ENCODE results near the gene ACP7. TPM values are rescaled to one million over a fixed set of nuclear protein-coding genes. Genes with fewer than 3 reads are reported as not detected.

ACP7 gene
- total and polyA plus RNA-seq, 2 experiments from 2014 or later, result 0.30 TPM; not detected in 1

DNA sequence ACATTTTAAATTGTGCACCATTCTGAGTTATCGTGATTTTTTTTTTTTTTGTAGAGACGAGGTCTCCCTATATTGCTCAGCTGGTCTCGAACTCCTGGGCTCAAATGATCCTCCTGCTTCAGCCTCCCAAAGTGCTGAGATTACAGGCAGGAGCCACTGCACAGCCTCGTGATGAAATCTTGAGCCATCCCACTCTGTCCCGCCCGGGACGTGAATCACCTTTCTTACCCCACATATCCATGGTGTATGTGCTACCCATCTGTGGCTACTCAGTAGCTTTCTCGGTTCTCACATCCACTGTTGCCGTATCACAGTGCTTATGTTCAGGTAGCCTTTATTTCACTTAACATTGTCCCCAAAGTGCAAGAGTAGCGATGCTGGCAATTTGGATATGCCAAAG, 67.9 kb downstream of the ACP7 start:
- Histone ChIP-seq H3K27me3 (replicated peaks; ENCODE audit: insufficient read depth) (no peaks in the 10 kb centered on the region), H3K4me2 (ENCODE audit: unreplicated experiment) (no peak overlapping the region), H3K9me2 (ENCODE audit: insufficient read depth) (no peaks in the 10 kb centered on the region), H3K4me1 (ENCODE audit: insufficient read depth) (peaks cover 5% of the 10 kb centered on the region; the same call in 1 of the 2 replicates), H3K36me3 (ENCODE audit: low read depth) (no peaks in the 10 kb centered on the region), H3K27ac (no peak overlapping the region), H2AFZ (no peak overlapping the region), H3K9me3 (ENCODE audit: low read depth) (no peaks in the 10 kb centered on the region), H3K9ac (no peak overlapping the region), H3F3A (ENCODE audit: insufficient read depth) (no peaks in the 10 kb centered on the region), H3K79me2 (ENCODE audit: insufficient read depth) (peaks cover 87% of the 10 kb centered on the region), H3K4me3 (no peak overlapping the region), H4K20me1 (ENCODE audit: insufficient read depth) (no peaks in the 10 kb centered on the region; the same call in 1 of the 2 replicates)
- 74 to 78% methylated on average over 10 of the region's 10 CpGs for WGBS, 2 experiments (ENCODE audit: low coverage in 1 of 2, low lambda C conversion rate in 2 of 2, missing lambda C conversion rate in 2 of 2)
- peak; percentile 23 for DNase-seq
- in situ Hi-C loops (cut with MboI), result no loop called here
- TF ChIP-seq EZH2 (IDR thresholded peaks at IDR 0.05; ENCODE audit: insufficient read depth, poor library complexity, severe bottlenecking) (no peak), EZH2phosphoT487 (IDR thresholded peaks at IDR 0.05; ENCODE audit: insufficient read depth, low read depth) (no peak)

DNA sequence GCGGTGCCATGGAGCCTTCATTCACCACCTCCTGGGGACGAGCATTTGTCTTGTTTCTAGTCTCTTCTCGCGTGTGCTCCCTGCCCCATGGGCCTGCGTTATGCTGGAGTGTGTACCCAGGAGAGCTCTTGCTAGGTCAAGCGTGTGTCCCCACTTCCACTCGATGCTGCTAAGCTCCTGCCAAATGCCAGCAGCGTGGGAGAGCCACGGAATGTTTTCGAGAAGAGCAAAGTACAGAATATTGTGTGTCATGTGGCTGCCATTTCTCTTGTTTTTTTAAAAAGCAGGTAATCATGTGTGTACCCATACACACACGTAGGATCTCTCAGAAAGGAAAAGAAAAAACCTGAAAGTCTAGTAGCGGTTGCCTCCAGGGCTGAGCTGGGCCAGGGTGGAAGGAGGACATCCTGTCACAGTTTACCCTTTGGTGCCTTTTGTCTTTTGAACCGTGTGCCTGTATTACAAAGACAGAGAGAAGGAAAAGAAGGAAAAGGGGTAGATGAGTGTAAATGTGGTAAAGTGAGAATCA, 70.0 kb downstream of the ACP7 start:
- no peaks in the 10 kb centered on the region for H3K9me2 ChIP-seq (ENCODE audit: insufficient read depth)
- no peaks in the 10 kb centered on the region for H3K27me3 ChIP-seq (replicated peaks; ENCODE audit: insufficient read depth)
- no peak overlapping the region for H3K4me2 ChIP-seq (ENCODE audit: unreplicated experiment)
- no peak overlapping the region for H3K27ac ChIP-seq
- H3K9me3 ChIP-seq (ENCODE audit: low read depth), result no peaks in the 10 kb centered on the region
- no peak overlapping the region for H3K9ac ChIP-seq
- no peaks in the 10 kb centered on the region for H3F3A ChIP-seq (ENCODE audit: insufficient read depth)
- no peak overlapping the region for H2AFZ ChIP-seq
- 80 to 84% methylated on average over 13 of the region's 13 CpGs for WGBS, 2 experiments (ENCODE audit: low coverage in 1 of 2, low lambda C conversion rate in 2 of 2, missing lambda C conversion rate in 2 of 2)
- no peaks in the 10 kb centered on the region for H3K36me3 ChIP-seq (ENCODE audit: low read depth)
- TF ChIP-seq EZH2phosphoT487 (IDR thresholded peaks at IDR 0.05; ENCODE audit: insufficient read depth, low read depth) (no peak), EZH2 (IDR thresholded peaks at IDR 0.05; ENCODE audit: insufficient read depth, poor library complexity, severe bottlenecking) (no peak)
- H4K20me1 ChIP-seq (ENCODE audit: insufficient read depth), result no peaks in the 10 kb centered on the region
- H3K4me1 ChIP-seq (ENCODE audit: insufficient read depth), result peaks cover 5% of the 10 kb centered on the region; the same call in 1 of the 2 replicates
- no peak for DNase-seq
- no peak overlapping the region for H3K4me3 ChIP-seq
- in situ Hi-C loops (cut with MboI), result no loop called here
- H3K79me2 ChIP-seq (ENCODE audit: insufficient read depth), result peaks cover 88% of the 10 kb centered on the region

GRCh38 chr19:39154629-39155100, 70.5 kb downstream of the ACP7 start:
- 81 to 82% methylated on average over 10 to 11 of the region's 11 CpGs for WGBS, 2 experiments (ENCODE audit: low coverage in 1 of 2, low lambda C conversion rate in 2 of 2, missing lambda C conversion rate in 2 of 2)
- TF ChIP-seq EZH2phosphoT487 (IDR thresholded peaks at IDR 0.05; ENCODE audit: insufficient read depth, low read depth), result no peak
- no peak for TF ChIP-seq EZH2 (IDR thresholded peaks at IDR 0.05; ENCODE audit: insufficient read depth, poor library complexity, severe bottlenecking)

GRCh38 chr19:39155114-39155700, 71.0 kb downstream of the ACP7 start:
- H3K9me3 ChIP-seq (ENCODE audit: low read depth), result no peaks in the 10 kb centered on the region
- peaks cover 5% of the 10 kb centered on the region; the same call in 1 of the 2 replicates for H3K4me1 ChIP-seq (ENCODE audit: insufficient read depth)
- TF ChIP-seq EZH2 (IDR thresholded peaks at IDR 0.05; ENCODE audit: insufficient read depth, poor library complexity, severe bottlenecking), result no peak
- TF ChIP-seq EZH2phosphoT487 (IDR thresholded peaks at IDR 0.05; ENCODE audit: insufficient read depth, low read depth), result no peak
- no peak overlapping the region for H2AFZ ChIP-seq
- peaks cover 3% of the 10 kb centered on the region; the same call in 1 of the 2 replicates for H4K20me1 ChIP-seq (ENCODE audit: insufficient read depth)
- H3K4me3 ChIP-seq, result no peak overlapping the region
- H3K9ac ChIP-seq, result no peak overlapping the region
- no peak for DNase-seq
- no peaks in the 10 kb centered on the region for H3K9me2 ChIP-seq (ENCODE audit: insufficient read depth)
- H3K27me3 ChIP-seq (replicated peaks; ENCODE audit: insufficient read depth), result no peaks in the 10 kb centered on the region
- H3F3A ChIP-seq (ENCODE audit: insufficient read depth), result no peaks in the 10 kb centered on the region
- H3K4me2 ChIP-seq (ENCODE audit: unreplicated experiment), result no peak overlapping the region
- H3K36me3 ChIP-seq (ENCODE audit: low read depth), result no peaks in the 10 kb centered on the region
- peaks cover 88% of the 10 kb centered on the region for H3K79me2 ChIP-seq (ENCODE audit: insufficient read depth)
- 86 to 91% methylated on average over 9 to 11 of the region's 11 CpGs for WGBS, 2 experiments (ENCODE audit: low coverage in 1 of 2, low lambda C conversion rate in 2 of 2, missing lambda C conversion rate in 2 of 2)
- in situ Hi-C loops (cut with MboI), result no loop called here
- no peak overlapping the region for H3K27ac ChIP-seq

More at GRCh38 chr19:39154629-39155100, 70.5 kb downstream of the ACP7 start:
- Histone ChIP-seq H2AFZ (no peak overlapping the region), H3K27ac (no peak overlapping the region), H3K9me3 (ENCODE audit: low read depth) (no peaks in the 10 kb centered on the region), H3K4me3 (no peak overlapping the region), H3K79me2 (ENCODE audit: insufficient read depth) (peaks cover 88% of the 10 kb centered on the region), H3K4me2 (ENCODE audit: unreplicated experiment) (no peak overlapping the region), H3K9me2 (ENCODE audit: insufficient read depth) (no peaks in the 10 kb centered on the region), H3K9ac (no peak overlapping the region), H3K4me1 (ENCODE audit: insufficient read depth) (peaks cover 5% of the 10 kb centered on the region; the same call in 1 of the 2 replicates), H3F3A (ENCODE audit: insufficient read depth) (no peaks in the 10 kb centered on the region), H3K36me3 (ENCODE audit: low read depth) (no peaks in the 10 kb centered on the region), H3K27me3 (replicated peaks; ENCODE audit: insufficient read depth) (no peaks in the 10 kb centered on the region), H4K20me1 (ENCODE audit: insufficient read depth) (no peaks in the 10 kb centered on the region)
- in situ Hi-C loops (cut with MboI), result no loop called here
- DNase-seq, result no peak

All from GM23248 (cell line).